GM12878 (cell line): ENCODE results near the gene ERC2. TPM values are rescaled to one million over a fixed set of nuclear protein-coding genes. Genes with fewer than 3 reads are reported as not detected.

Experiments used
- ATAC-seq: fragments of 200-7000 bp; cut with Tn5 transposase; 3 replicates; pipeline ENCODE4 v1.9.1; 2020; ENCODE audit warnings: mild to moderate bottlenecking, moderate library complexity
- BruUV-seq: library from RNA; stranded (reverse); fragments of 400-500 nt; replicated peaks from 2 replicates; lab custom pipeline; 2021; lab: Mats Ljungman, UMichigan
- CTCF ChIA-PET: fragments of 300-600 bp; sonication (Branson Sonifier 250); formaldehyde crosslinking; extraction: SDS; loops from one replicate; lab custom pipeline; 2021; ENCODE audit warnings: inconsistent platforms; lab: Yijun Ruan, JAX
- POLR2A ChIA-PET: fragments of 350-600 bp; formaldehyde crosslinking; extraction: SDS; loops from one replicate; lab custom pipeline; 2021; ENCODE audit warnings: inconsistent platforms; lab: Charles Lee
- RAD21 ChIA-PET: fragments of 300-600 bp; sonication (Branson Sonifier 250); formaldehyde crosslinking; loops from one replicate; lab custom pipeline; 2023; ENCODE audit warnings: antibody characterized with exemption; ENCODE audit not compliant: unreplicated experiment; lab: Charles Lee
- SMC1A ChIA-PET: fragments of 300-600 bp; sonication (Branson Sonifier 250); formaldehyde crosslinking; loops from one replicate; lab custom pipeline; 2023; ENCODE audit not compliant: unreplicated experiment, uncharacterized antibody; lab: Charles Lee
- DNase-seq: peaks from one replicate; pipeline ENCODE4 v3.0.0-alpha.2; 2011; ENCODE audit warnings: low read depth, low spot score
- FAIRE-seq: peaks from 3 replicates; lab custom pipeline; 2011; peaks lifted over from hg19 to GRCh38; lab: Jason Lieb, UNC
- H2AFZ ChIP-seq: 2 replicates; pipeline ENCODE4 v1.6.0; 2011; ENCODE audit warnings: low read depth, low read length, control low read depth; ENCODE audit not compliant: control insufficient read depth
- H3K27ac ChIP-seq: 2 replicates; pipeline ENCODE4 v1.5.1; 2011; ENCODE audit warnings: control low read depth; ENCODE audit not compliant: control insufficient read depth, insufficient read depth
- H3K27me3 ChIP-seq, 2 experiments: replicated peaks in 1 of 2; 2 replicates each; pipeline versions ENCODE4 v1.6.0 to v1.6.1; 2011; ENCODE audit warnings: low read length in 1 of 2; ENCODE audit not compliant: control insufficient read depth in 2 of 2, insufficient read depth in 2 of 2
- H3K36me3 ChIP-seq, 2 experiments: 2 replicates each; pipeline ENCODE4 v1.5.1; 2011; ENCODE audit warnings: low read length in 1 of 2; ENCODE audit not compliant: control insufficient read depth in 2 of 2, insufficient read depth in 2 of 2
- H3K4me1 ChIP-seq: 2 replicates; pipeline ENCODE4 v1.6.1; 2011; ENCODE audit warnings: mild to moderate bottlenecking, low read length, moderate library complexity, mixed read lengths; ENCODE audit not compliant: control insufficient read depth, insufficient read depth
- H3K4me2 ChIP-seq: 2 replicates; pipeline ENCODE4 v1.6.0; 2011; ENCODE audit warnings: control low read depth; ENCODE audit not compliant: control insufficient read depth, insufficient read depth
- H3K4me3 ChIP-seq: fragments of 200-600 bp; sonication (generic); 2 replicates; pipeline ENCODE4 v1.5.1; 2016
- H3K79me2 ChIP-seq: 2 replicates; pipeline ENCODE4 v1.6.0; 2011; ENCODE audit warnings: low read length; ENCODE audit not compliant: control insufficient read depth, insufficient read depth
- H3K9ac ChIP-seq: 2 replicates; pipeline ENCODE4 v1.8.0; 2011; ENCODE audit warnings: low read length, control low read depth, mixed read lengths; ENCODE audit not compliant: control insufficient read depth, insufficient read depth
- H3K9me3 ChIP-seq: replicated peaks from 3 replicates; pipeline ENCODE4 v1.5.1; 2011; ENCODE audit warnings: mild to moderate bottlenecking, low read length; ENCODE audit not compliant: control insufficient read depth, insufficient read depth
- H4K20me1 ChIP-seq: 2 replicates; pipeline ENCODE4 v1.6.0; 2011; ENCODE audit not compliant: control insufficient read depth, insufficient read depth
- BCL11A ChIP-seq: IDR thresholded peaks from 2 replicates; pipeline ENCODE4 v1.6.1; 2011; ENCODE audit warnings: low read depth, low read length
- CHD2 ChIP-seq: IDR thresholded peaks from 2 replicates; pipeline ENCODE4 v1.6.1; 2011; ENCODE audit warnings: low read depth, low read length, improper control_type of control experiment, borderline replicate concordance
- DPF2 ChIP-seq: fragments of 450-650 bp; IDR thresholded peaks from 2 replicates; pipeline ENCODE4 v1.6.1; 2017; ENCODE audit warnings: mild to moderate bottlenecking
- EZH2 ChIP-seq: IDR thresholded peaks from 2 replicates; pipeline ENCODE4 v1.6.1; 2012; ENCODE audit warnings: low read depth, mild to moderate bottlenecking, control low read depth, inconsistent platforms, low read length, borderline replicate concordance; ENCODE audit not compliant: control insufficient read depth
- FOS ChIP-seq: IDR thresholded peaks from 3 replicates; pipeline ENCODE4 v1.6.1; 2011; ENCODE audit warnings: borderline replicate concordance; ENCODE audit not compliant: insufficient read length; ENCODE audit errors: extremely low read depth
- GATAD2B ChIP-seq: fragments of 450-650 bp; conservative IDR thresholded peaks from 2 replicates; pipeline ENCODE4 v1.6.1; 2017; ENCODE audit warnings: low read depth, mild to moderate bottlenecking, moderate library complexity
- HCFC1 ChIP-seq: fragments of 150-350 bp; IDR thresholded peaks from 2 replicates; pipeline ENCODE4 v1.6.1; 2014; ENCODE audit warnings: low read length
- IKZF1 ChIP-seq: fragments of 450-650 bp; conservative IDR thresholded peaks from 2 replicates; pipeline ENCODE4 v1.6.1; 2017; ENCODE audit warnings: antibody characterized with exemption, mild to moderate bottlenecking
- IKZF2 ChIP-seq, 2 experiments: fragments of 450-650 bp; IDR thresholded peaks; 2 replicates each; pipeline ENCODE4 v1.6.1; 2017; ENCODE audit warnings: mild to moderate bottlenecking in 2 of 2, moderate library complexity in 2 of 2
- NBN ChIP-seq: fragments of 450-650 bp; IDR thresholded peaks from 2 replicates; pipeline ENCODE4 v1.6.1; 2016
- SMAD5 ChIP-seq: IDR thresholded peaks from 2 replicates; pipeline ENCODE4 v1.6.1; 2016; ENCODE audit warnings: antibody characterized with exemption, low read depth
- SMARCA5 ChIP-seq: fragments of 450-650 bp; IDR thresholded peaks from 2 replicates; pipeline ENCODE4 v1.6.1; 2017; ENCODE audit warnings: mild to moderate bottlenecking
- SPI1 ChIP-seq: IDR thresholded peaks from 2 replicates; pipeline ENCODE4 v1.6.1; 2011; ENCODE audit warnings: low read depth, mild to moderate bottlenecking, low read length, moderate library complexity, borderline replicate concordance; ENCODE audit not compliant: insufficient read depth
- TCF3 ChIP-seq: IDR thresholded peaks from 2 replicates; pipeline ENCODE4 v1.6.1; 2012; ENCODE audit warnings: low read depth, mild to moderate bottlenecking, low read length, borderline replicate concordance; ENCODE audit not compliant: insufficient read depth
- ZNF274 ChIP-seq: IDR thresholded peaks from one replicate; pipeline ENCODE4 v1.8.0; 2011; ENCODE audit not compliant: insufficient read length, insufficient read depth
- WGBS: methylation state at CpG from one replicate; pipeline ENCODE4 v1.1.6; 2016; ENCODE audit warnings: low lambda C conversion rate; ENCODE audit not compliant: insufficient replicate concordance, insufficient coverage; ENCODE audit errors: missing lambda C conversion rate; 5-methylcytosine and 5-hydroxymethylcytosine counted together
- in situ Hi-C: fragments of 300-500 bp; cut with MboI; formaldehyde crosslinking; loops from 9 replicates; pipeline ENCODE4 v1.14.3; 2018; ENCODE audit warnings: mixed read lengths
- intact Hi-C: fragments of 100-400 bp; cut with micrococcal nuclease; formaldehyde crosslinking; loops from one replicate; pipeline ENCODE4 v1.14.2; 2022; ENCODE audit not compliant: unreplicated experiment
- polyA plus RNA-seq, 11 experiments: library from polyadenylated mRNA; depleted of rRNA in 4 of 11; unstranded in 6 of 11; stranded (reverse) in 5 of 11; fragments of >200 nt; fragmentation: Nextera tagmentation in 4 of 11; fragmentation: Illumina TruSeq in 1 of 11; extraction: Ambion mirVana in 4 of 11; extraction: Trizol in 1 of 11; gene quantifications; 1 replicate in 1 of 11; 2 replicates in 10 of 11; pipeline versions ENCODE4 v1.2.1 to v1.2.3, GENCODE V29; 2011 to 2016; ENCODE audit warnings: inconsistent platforms in 2 of 11, missing spikeins in 2 of 11, low read depth in 1 of 11
- total RNA-seq, 4 experiments: library from RNA; depleted of rRNA in 3 of 4; stranded (reverse); fragments of >200 nt in 3 of 4; fragmentation: Illumina TruSeq in 1 of 4; extraction: Trizol in 1 of 4; gene quantifications; 2 replicates each; pipeline versions ENCODE4 v1.2.1 to v1.2.3, GENCODE V29; 2013 to 2021
- TF ChIP-seq, protein P1 (sequence below): fragments of 450-650 bp; IDR thresholded peaks from 2 replicates; pipeline ENCODE4 v1.6.1; 2018; ENCODE audit warnings: mild to moderate bottlenecking, low read depth, moderate library complexity; ENCODE audit not compliant: partially characterized antibody

The ERC2 gene
- total and polyA plus RNA-seq, 10 of the 15 experiments (the other 5 are each of a cell fraction or from before 2014, with no cell fraction given) = 0.06 to 1.4 (median 0.12) TPM; not detected in 3

- H3K9me3 ChIP-seq = no peaks in the 10 kb centered on the region
- TF ChIP-seq FOS = no peak
- TF ChIP-seq GATAD2B = no peak
- no peak for TF ChIP-seq CHD2
- no peak for TF ChIP-seq IKZF1
- no peak for TF ChIP-seq IKZF2 (IDR thresholded peaks at IDR 0.05)
- no peak for TF ChIP-seq SPI1
- no peak for TF ChIP-seq NBN
- no peak for TF ChIP-seq SMARCA5
- TF ChIP-seq, protein P1, sequence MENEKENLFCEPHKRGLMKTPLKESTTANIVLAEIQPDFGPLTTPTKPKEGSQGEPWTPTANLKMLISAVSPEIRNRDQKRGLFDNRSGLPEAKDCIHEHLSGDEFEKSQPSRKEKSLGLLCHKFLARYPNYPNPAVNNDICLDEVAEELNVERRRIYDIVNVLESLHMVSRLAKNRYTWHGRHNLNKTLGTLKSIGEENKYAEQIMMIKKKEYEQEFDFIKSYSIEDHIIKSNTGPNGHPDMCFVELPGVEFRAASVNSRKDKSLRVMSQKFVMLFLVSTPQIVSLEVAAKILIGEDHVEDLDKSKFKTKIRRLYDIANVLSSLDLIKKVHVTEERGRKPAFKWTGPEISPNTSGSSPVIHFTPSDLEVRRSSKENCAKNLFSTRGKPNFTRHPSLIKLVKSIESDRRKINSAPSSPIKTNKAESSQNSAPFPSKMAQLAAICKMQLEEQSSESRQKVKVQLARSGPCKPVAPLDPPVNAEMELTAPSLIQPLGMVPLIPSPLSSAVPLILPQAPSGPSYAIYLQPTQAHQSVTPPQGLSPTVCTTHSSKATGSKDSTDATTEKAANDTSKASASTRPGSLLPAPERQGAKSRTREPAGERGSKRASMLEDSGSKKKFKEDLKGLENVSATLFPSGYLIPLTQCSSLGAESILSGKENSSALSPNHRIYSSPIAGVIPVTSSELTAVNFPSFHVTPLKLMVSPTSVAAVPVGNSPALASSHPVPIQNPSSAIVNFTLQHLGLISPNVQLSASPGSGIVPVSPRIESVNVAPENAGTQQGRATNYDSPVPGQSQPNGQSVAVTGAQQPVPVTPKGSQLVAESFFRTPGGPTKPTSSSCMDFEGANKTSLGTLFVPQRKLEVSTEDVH = no peak
- no peak for TF ChIP-seq SMAD5
- TF ChIP-seq HCFC1 = no peak
- no peak for TF ChIP-seq BCL11A
- no peak for TF ChIP-seq DPF2
- TF ChIP-seq ZNF274 = no peak
- TF ChIP-seq TCF3 = no peak
- TF ChIP-seq EZH2 = no peak
- H3K27ac ChIP-seq = no peak overlapping the region
- in situ Hi-C loops = no loop called here
- no peak overlapping the region for H3K4me2 ChIP-seq
- H3K4me3 ChIP-seq = no peak overlapping the region
- no peak overlapping the region for H3K9ac ChIP-seq
- H3K79me2 ChIP-seq = no peaks in the 10 kb centered on the region
- BruUV-seq = no TSS peak
- H3K36me3 ChIP-seq = no peaks in the 10 kb centered on the region
- ChIA-PET SMC1A (interaction anchor here (0.6 kb wide), 1 partner anchor 302 kb away, joined by 4 read pairs; no protein-coding TSS in a partner anchor), RAD21 (interaction anchor here (0.8 kb wide), 1 partner anchor 320 kb away, joined by 3 read pairs; no protein-coding TSS in a partner anchor), POLR2A (no interaction called here), CTCF (no interaction called here)
- WGBS = 7% methylated on average over 7 of the region's 7 CpGs
- H2AFZ ChIP-seq = no peak overlapping the region
- intact Hi-C loops = no loop called here
- DNase-seq = no peak
- no peaks in the 10 kb centered on the region for H3K27me3 ChIP-seq
- ATAC-seq = no peak
- H3K4me1 ChIP-seq = no peaks in the 10 kb centered on the region
- no peaks in the 10 kb centered on the region for H4K20me1 ChIP-seq
- FAIRE-seq = no peak
Measured at GRCh38 chr3:55804170-55805095, 663.8 kb downstream of the ERC2 start.
